Measurements from ENCODE around the gene SCYGR5. TPM values are rescaled to one million over a fixed set of nuclear protein-coding genes. Genes with fewer than 3 reads are reported as not detected.

Gene SCYGR5
- total RNA-seq, 1 experiment from 2014 or later = not detected

GRCh38 chr2:227677928-227678327 lies 11.3 kb downstream of the SCYGR5 start:
- Histone ChIP-seq H3K79me1 (ENCODE audit: insufficient read depth, low read depth, low read length, poor library complexity, severe bottlenecking) (no peaks in the 10 kb centered on the region), H3K27me3 (ENCODE audit: insufficient read depth, low read length) (no peaks in the 10 kb centered on the region), H3K9me3 (ENCODE audit: control insufficient read depth, low read depth, low read length) (no peaks in the 10 kb centered on the region), H2BK12ac (ENCODE audit: insufficient read length, low read depth, low read length) (no peak overlapping the region), H3K9ac (ENCODE audit: extremely low read depth, insufficient read length, low read length) (no peak overlapping the region), H3K23me2 (ENCODE audit: insufficient read length, low read depth, low read length, poor library complexity, severe bottlenecking) (no peaks in the 10 kb centered on the region), H2BK120ac (ENCODE audit: low read depth, low read length, poor library complexity, severe bottlenecking) (no peak overlapping the region), H3K27ac (ENCODE audit: insufficient read length, low read depth, low read length) (no peak overlapping the region), H3K56ac (ENCODE audit: insufficient read length, low read depth, low read length) (no peak overlapping the region), H4K8ac (replicated peaks; ENCODE audit: insufficient read length, low read depth, low read length) (no peak overlapping the region), H4K20me1 (ENCODE audit: control insufficient read depth, insufficient read depth, insufficient read length) (no peaks in the 10 kb centered on the region), H3K23ac (ENCODE audit: insufficient read length, low read depth, low read length) (no peak overlapping the region), H3T11ph (ENCODE audit: low read length) (no peak overlapping the region), H2BK15ac (ENCODE audit: low read depth, low read length) (no peak overlapping the region), H3K4me1 (ENCODE audit: insufficient read depth, low read length) (no peaks in the 10 kb centered on the region), H3K4ac (ENCODE audit: low read depth, low read length) (no peak overlapping the region), H4K5ac (ENCODE audit: insufficient read length, low read depth, low read length) (no peak overlapping the region), H4K91ac (ENCODE audit: insufficient read length, low read depth, low read length) (no peak overlapping the region), H3K14ac (ENCODE audit: insufficient read depth, low read length) (no peak overlapping the region), H3K79me2 (ENCODE audit: insufficient read depth, low read length) (no peaks in the 10 kb centered on the region), H3K18ac (ENCODE audit: insufficient read length, low read depth, low read length) (no peak overlapping the region), H2BK5ac (ENCODE audit: insufficient read length, low read length) (no peak overlapping the region), H2AFZ (ENCODE audit: low read length) (no peak overlapping the region), H2AK5ac (ENCODE audit: insufficient read length, low read length) (no peak overlapping the region), H3K4me2 (ENCODE audit: insufficient read depth, insufficient read length, low read length) (no peak overlapping the region), H2BK20ac (ENCODE audit: low read depth, low read length, poor library complexity, severe bottlenecking) (no peak overlapping the region)
- TF ChIP-seq CTCF (conservative IDR thresholded peaks at IDR 0.05) = no peak
- no CpG with 5 or more reads among the region's 3 CpGs for WGBS (ENCODE audit: extremely low coverage, insufficient read length, low lambda C conversion rate)
- Mint-ChIP-seq H3K4me1 (no peaks in the 10 kb centered on the region), H3K27me3 (ENCODE audit: low read depth) (no peaks in the 10 kb centered on the region), H3K4me3 (no peak overlapping the region), H3K36me3 (ENCODE audit: insufficient read depth in 1 of 3, low read depth in 3 of 3) (no peaks in the 10 kb centered on the region), H3K27ac (no peak overlapping the region), H3K9me3 (no peaks in the 10 kb centered on the region)
- DNase-seq = no peak

Measured in H9 (cell line).